GM18505 (cell line): Measurements from ENCODE around the gene LRMDA.

Experiments used
- ATAC-seq: cut with Tn5 transposase; IDR thresholded peaks from one replicate; pipeline ENCODE4 v1.9.1; 2021; ENCODE audit not compliant: unreplicated experiment
- POLR2A ChIP-seq: IDR thresholded peaks from 4 replicates; pipeline ENCODE4 v1.6.1; 2011; ENCODE audit warnings: borderline replicate concordance; ENCODE audit not compliant: insufficient read depth, insufficient read length; ENCODE audit errors: extremely low read depth

LRMDA gene

DNA sequence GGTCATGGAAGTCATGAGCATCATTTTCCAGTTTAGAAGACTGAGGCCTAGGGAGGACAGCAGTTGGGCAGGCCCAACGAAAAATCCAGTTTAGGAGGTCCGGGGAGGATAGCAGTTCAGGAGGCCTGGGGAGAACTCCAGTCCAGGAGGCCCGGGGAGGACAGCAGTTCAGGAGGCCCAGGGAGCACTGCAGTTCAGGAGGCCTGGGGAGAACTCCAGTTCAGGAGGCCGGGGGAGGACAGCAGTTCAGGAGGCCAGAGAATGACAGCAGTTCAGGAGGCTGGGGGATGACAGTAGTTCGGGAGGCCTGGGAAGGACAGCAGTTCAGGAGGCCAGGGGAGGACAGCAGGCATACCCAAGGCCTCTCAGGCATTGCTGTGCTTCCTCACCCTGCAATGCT, 453.4 kb downstream of the LRMDA start:
- no peak for TF ChIP-seq POLR2A
- ATAC-seq: no peak

DNA sequence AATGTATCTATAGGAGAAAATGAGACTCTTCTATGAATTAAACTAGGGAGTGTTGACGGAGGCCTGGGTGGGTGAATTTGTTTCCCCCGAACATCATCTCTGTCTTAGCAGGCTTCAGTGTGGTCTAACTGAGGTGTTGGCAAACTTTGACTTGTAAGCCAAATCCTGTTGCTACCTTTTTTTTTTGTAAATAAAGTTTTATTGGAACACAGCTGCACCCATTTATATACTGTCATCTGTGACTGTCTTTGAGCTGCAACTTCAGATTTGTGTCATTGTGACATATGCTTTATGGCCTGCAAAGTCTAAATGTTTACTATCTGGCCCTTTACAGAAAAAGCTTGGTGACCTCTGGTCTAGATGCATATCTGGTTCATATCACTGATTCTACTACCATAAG, 455.9 kb downstream of the LRMDA start:
- ATAC-seq: no peak
- TF ChIP-seq POLR2A: no peak

DNA sequence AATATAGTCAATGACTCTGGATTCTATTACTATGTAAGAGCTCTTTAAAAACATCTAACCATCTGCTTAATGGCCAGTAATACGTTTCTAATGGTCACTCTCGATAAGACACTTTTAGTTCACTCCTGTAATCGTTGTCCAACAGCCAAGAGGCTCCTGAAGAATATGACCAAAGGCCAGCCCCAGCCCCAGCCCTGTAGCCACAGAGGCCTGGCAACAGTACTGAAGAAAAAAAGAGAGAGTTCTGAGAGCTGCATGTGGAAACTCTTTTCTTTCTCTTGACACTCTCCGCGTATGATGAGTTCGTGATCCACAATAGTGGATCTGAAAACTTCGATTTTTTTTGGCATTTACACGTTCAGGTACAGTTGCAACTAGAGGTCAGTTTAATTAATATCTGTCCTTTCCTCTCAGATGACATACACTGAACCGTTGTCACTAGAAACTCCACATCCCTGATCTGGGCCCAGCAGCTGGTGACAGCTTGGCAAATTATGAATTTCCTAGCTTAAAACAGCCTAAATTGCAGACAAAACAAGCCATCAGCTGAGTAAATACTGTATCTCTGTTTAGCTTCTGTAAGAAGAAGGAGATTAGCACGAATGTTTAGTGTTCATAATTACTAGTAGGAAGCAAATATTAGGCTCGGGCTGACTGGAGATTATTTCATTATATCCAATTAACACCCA, 456.7 kb downstream of the LRMDA start:
- no peak for TF ChIP-seq POLR2A

DNA sequence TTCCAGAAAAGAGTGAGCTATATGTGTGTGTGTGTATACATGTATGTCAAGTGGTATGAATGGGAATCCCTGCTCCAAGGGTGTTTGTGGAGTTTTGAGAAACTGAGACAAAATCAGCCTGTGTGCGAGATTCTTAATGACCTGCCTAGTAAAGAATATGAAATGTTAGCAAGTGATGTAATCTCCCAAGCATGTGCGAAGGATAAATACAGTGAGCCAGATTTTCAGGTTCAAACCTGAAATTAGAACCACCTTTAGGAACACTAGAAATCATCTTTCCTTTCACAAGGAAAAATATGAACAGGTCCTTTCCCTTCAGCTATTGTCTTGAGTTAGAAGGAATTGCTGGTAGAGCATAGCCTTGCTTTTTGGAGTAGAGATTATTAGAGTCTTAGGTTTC, 457.6 kb downstream of the LRMDA start:
- no peak for ATAC-seq
- no peak for TF ChIP-seq POLR2A

More for the DNA sequence above, 456.7 kb downstream of the LRMDA start:
- ATAC-seq: no peak

DNA sequence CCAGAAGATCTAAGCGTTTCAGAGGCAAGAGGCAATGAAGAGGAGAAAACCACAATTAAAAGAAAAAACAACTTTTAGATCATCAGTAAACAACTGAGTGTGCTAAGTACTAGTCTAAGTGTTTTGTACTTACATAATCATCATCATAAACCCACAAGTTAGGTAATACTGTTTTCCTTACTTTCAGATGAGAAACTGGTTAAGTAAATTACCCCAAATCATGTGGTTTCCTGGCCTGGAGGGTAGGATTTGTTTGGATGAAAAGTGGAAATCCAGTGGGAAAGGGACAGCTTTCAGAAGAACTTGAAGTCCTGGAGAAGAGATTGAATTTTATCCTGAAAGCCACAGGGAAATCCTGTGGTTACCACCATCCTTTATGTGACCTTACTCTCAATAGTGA, 463.3 kb downstream of the LRMDA start:
- TF ChIP-seq POLR2A: no peak

DNA sequence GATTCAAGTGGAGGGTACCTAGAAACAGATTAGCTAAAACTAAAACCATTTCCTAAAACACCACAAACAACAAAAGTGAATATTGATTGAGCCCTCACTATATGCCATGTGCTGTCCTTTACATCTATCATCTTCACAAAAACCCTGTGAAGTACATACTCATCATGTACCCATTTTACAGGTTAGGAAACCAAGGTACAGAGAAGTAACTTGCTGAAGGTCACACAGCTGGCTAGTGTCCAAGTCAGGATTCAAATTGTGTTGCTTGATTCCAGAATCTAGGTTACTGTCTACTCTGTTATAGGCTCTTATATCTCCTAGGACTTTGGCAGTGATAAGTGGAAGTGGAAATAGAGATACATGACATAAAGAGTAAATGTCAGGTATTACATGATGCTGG, 463.8 kb downstream of the LRMDA start:
- no peak for ATAC-seq
- TF ChIP-seq POLR2A: no peak

More for the DNA sequence above, 463.3 kb downstream of the LRMDA start:
- no peak for ATAC-seq

DNA sequence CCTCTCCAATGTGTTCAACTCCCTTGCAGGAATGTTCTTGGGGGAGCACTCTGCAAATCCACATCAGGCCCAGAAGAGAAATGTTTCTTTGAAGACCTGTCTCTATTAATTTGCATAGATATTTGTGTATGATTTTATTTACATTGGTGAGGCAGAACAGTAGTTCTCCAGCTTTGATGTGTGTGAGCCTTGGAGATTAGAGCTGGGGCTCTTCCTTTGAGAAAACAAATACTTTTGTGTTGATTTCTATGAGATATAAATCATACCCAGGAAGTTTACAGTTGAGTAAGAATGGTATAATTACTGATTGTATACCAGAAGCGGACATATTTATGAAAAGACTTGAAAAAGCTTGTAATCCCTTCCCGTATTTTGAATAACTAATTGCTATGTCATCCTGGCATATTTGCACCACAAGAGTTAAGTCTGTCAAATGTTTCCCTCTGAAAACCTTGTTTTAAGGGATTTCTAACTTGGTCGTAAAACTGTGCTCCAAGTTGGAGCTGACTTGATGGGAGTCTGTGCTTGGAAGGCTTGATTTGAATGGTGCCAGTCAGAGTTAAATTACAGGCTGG, 468.5 kb downstream of the LRMDA start:
- ATAC-seq: no peak
- TF ChIP-seq POLR2A: no peak

DNA sequence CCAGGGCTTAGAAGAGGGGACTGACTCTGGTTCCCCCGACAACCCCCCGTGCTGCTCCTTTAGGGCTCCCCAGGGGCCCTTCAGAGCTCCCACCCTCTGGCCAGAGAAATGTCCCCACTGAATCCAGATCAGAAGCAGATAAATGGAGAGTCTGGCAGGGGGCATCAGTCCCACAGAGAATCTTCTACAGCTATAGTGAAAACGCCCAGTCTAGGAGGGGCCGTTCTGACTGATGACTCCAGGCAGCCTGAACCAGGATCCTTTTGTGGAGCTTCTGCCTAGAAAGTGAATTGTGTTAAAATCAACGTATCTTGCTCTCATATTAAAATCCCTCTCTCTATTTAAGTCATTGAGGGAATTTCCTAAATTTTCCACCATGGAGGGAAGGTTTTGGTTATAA, 471.4 kb downstream of the LRMDA start:
- TF ChIP-seq POLR2A: no peak
- no peak for ATAC-seq

DNA sequence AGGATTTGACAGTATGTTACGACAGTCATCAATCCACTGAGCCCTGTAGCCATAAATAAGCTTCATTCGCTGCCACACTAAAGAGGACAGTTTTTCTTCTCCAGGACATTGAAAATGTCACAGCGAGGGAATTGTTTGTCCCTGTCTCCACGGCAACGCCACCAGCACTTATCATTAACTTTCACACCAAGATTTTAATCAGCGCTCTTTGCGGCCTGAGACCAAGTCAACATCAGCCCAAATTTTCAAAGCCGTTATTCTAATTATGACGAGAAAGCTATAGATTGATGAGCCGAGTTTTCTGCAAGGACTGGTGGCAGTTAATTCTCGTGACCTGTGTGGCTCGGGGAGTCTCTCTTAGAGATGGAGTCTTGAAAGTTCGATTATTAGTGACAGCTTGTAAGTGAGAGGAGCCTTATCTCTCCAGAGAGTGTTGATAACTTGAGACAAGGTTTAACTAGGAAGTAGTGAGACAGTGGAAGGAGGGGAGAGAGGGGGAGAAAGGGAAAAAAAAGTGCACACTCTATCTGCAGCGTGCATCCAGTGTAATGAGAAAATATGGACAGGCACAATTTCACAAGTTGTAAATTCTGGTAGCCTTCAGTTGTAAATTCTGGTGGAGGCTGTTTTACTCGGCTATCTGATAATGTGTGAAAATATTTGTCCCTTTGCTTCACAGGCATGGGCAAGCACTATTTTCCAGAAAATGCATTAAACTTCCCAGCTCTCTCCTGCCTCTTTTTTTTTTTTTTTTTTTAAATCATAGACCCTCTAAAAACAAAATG, 473.3 kb downstream of the LRMDA start:
- TF ChIP-seq POLR2A: no peak
- ATAC-seq: no peak

DNA sequence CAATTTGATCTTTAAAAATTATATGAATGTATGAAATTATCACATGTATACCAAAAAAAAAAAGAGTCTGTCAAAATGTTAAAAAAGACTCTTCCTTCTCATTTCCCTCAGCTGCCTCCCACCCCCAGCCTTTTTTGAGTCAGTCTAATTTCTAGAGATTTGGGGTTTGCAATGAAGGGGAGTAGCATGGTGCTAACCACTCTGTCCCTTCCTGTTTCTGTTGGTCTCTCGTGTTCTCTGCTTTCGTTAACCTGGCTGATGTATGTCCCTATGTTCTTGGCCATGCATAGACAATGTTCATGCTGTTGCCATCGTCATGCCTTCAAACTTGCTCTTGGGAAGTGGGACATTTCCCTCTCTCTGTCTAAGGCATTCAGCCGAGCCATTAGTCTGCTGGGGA, 474.1 kb downstream of the LRMDA start:
- TF ChIP-seq POLR2A: no peak
- ATAC-seq: no peak

DNA sequence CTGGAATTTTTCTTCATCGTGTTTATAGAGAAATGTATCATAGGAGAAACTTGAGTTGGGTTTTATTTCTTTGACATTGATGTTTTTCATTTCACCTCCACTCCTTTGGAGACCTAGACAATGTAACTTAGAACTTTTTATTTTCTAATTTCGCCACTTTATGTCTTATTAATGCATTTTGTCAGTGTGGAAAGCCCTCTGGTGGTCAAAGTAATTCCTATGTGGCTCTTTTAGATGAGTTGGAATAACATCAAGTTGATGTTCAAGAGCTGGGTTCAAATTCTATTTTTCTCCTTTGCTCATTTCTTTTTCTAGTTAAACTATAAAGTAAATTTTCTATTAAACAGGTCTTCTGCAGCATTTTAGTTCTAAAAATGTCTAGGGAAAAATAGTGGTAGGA, 478.6 kb downstream of the LRMDA start:
- no peak for ATAC-seq
- TF ChIP-seq POLR2A: no peak

DNA sequence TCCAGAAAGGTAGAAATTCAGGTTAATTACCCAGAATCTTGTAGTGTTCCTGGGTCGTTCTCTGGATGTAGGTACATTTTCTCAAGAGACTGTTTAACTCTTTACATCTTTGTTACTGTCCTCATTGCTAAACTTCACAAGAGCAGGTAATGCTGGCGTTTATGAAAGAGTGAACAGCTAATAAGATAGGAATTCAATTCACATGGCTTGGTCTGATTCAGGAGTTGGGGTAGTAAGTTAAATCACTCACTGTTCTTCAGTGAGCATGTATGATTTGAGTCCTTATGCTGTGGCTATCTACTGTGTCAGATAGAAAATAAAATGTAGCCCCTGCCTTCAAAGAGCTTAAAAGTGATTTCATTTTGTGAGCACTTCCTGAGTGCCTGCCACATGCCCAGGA, 480.0 kb downstream of the LRMDA start:
- no peak for ATAC-seq
- no peak for TF ChIP-seq POLR2A

DNA sequence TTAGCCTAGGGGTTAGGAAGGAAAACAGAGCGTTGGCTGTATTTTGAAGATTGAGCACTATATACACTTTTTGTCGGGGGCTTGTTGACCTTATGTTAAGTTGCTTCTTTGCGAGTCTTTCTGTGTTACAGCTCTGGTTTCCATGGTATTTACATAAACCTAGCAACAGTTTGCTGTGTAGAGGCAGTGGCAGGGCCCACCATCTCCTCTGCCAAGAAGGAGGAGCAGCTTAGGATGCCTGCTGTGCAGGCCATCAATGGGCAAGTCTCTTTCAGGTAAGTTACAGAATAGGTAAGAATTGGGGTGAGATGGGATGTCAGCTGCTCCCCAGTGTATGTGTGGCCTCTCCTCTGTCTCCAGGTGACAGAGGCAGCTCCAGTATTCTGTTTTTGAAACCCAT, 485.5 kb downstream of the LRMDA start:
- TF ChIP-seq POLR2A: no peak
- ATAC-seq: no peak

DNA sequence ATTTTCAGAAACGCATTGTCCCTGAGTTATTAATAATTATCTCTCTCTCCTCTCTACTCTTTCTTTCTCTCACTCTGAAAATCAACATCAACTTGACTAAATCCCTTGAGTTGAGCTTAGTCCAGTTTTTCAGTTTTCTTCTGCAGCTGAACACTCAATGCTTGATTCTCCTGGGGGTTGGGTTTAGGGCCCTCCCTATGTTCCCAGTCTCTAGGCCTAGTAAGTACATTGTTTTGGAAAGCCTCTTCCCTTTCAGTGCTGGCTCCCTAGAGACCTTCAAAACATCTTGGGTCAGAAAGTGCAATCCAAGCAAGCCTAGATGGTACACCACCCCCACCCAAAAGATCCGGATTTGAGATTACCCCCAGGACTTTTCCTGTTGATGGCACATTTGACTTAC, 488.5 kb downstream of the LRMDA start:
- ATAC-seq: no peak
- no peak for TF ChIP-seq POLR2A
